ENCODE results near the gene FAM240A. TPM values are rescaled to one million over a fixed set of nuclear protein-coding genes. Genes with fewer than 3 reads are reported as not detected.

FAM240A gene
- total RNA-seq (2021) = not detected in 2 replicates
- Bru-seq, nascent RNA = not detected
- not detected for BruChase-seq, experiment 1, labeled RNA remaining after a 2-hour chase
- BruChase-seq, experiment 2, labeled RNA remaining after a 6-hour chase = not detected
- long read RNA-seq = 0 reads

DNA sequence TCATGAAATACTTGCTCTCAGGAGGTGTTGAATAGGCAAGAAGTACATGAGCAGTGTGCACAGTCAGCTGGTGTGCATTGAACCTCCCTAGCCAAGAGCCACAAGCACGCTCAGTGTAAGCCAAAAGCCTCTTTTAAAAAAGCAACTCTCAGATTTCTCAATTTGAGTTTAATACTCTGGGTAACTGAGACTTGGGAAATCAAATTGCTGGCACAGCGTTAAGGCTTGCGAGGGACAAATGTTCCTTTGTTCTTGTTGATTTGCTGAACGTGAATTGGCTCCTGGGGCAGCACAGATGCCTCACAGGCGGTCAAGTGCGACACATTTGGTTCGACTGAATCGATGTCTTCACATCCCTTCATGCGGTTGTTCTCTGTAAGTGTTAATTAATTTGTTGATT is at the start of gene FAM240A:
TSS of gene FAM240A (plus strand) at position 202 of the 400 bp plus-strand sequence. CDS start at position 361, 159 bp downstream.
- no peak within 1 kb of the TSS for H3K4me2 ChIP-seq
- H3K36me3 ChIP-seq (ENCODE audit: low read depth) = no peaks in the 10 kb centered on the region
- no peak within 1 kb of the TSS for H2AFZ ChIP-seq
- no peaks in the 10 kb centered on the region for H3K9me2 ChIP-seq (ENCODE audit: insufficient read depth)
- no peaks in the 10 kb centered on the region for H3K9me3 ChIP-seq (ENCODE audit: insufficient read depth, low read depth)
- H3K27me3 ChIP-seq (ENCODE audit: insufficient read depth, low read depth) = 0 out of 2 replicates have a peak, but pooled peaks cover 4% of the 10 kb centered on the region
- intact Hi-C loops (cut with micrococcal nuclease; ENCODE audit: unreplicated experiment) = no loop called here
- ChIA-PET POLR2A (ENCODE audit: unreplicated experiment) (no interaction called here), CTCF (no interaction called here)
- no peaks in the 10 kb centered on the region for H3K4me1 ChIP-seq (replicated peaks; ENCODE audit: insufficient read depth)
- H4K20me1 ChIP-seq (ENCODE audit: insufficient read depth) = no peaks in the 10 kb centered on the region
- no peak within 1 kb of the TSS for H3K27ac ChIP-seq
- BruUV-seq (replicated peaks) = no TSS peak
- H3K4me3 ChIP-seq = no peak within 1 kb of the TSS
- TF ChIP-seq, protein P1, sequence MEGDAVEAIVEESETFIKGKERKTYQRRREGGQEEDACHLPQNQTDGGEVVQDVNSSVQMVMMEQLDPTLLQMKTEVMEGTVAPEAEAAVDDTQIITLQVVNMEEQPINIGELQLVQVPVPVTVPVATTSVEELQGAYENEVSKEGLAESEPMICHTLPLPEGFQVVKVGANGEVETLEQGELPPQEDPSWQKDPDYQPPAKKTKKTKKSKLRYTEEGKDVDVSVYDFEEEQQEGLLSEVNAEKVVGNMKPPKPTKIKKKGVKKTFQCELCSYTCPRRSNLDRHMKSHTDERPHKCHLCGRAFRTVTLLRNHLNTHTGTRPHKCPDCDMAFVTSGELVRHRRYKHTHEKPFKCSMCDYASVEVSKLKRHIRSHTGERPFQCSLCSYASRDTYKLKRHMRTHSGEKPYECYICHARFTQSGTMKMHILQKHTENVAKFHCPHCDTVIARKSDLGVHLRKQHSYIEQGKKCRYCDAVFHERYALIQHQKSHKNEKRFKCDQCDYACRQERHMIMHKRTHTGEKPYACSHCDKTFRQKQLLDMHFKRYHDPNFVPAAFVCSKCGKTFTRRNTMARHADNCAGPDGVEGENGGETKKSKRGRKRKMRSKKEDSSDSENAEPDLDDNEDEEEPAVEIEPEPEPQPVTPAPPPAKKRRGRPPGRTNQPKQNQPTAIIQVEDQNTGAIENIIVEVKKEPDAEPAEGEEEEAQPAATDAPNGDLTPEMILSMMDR (conservative IDR thresholded peaks at IDR 0.05) = no peak
- no peak for TF ChIP-seq EZH2 (IDR thresholded peaks at IDR 0.05; ENCODE audit: low read depth)
- no peaks in the 10 kb centered on the region for H3K79me2 ChIP-seq (ENCODE audit: low read depth)
- no peaks in the 10 kb centered on the region for H3F3A ChIP-seq (ENCODE audit: insufficient read depth, low read depth)
- no peak for DNase-seq

DNA sequence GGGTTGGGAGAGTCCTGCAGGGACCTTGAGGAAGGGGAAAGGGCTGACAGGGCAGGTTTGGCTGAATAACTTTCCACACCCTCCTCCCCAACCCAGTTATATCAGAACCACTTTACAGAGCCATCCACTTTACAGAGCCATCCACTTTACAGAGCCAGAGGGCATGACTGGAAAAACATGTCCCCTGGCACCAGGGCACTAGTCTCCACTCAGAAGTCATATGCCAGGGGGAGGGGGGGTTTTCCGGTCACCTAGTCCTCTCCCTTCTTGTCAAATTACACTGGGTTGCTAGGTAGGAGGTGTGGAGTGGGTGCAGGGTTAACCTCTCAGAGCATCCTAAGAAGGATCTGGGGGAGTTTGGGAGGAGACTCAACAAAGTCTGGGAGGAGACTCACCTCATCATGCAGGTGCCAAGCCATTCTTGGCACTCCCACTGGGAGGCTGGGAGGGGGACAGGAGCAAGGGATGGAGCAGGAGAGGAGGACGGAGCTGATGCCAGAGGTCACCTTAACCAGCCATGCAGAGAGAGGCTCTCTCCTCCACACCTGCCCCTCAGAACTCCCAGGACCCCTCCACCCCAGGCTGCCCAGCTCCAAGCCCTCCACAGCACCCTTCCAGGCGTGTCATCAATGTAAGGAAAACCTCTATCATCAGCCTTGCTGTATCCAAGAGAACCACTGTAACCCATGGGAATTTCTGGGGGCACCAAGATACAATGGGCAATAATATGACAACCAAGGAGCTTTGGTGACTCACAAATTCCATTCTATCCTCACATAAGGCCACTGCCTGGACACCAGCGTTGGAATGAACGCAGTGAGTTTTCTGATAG is 47.9 kb upstream of the FAM240A start:
- H3F3A ChIP-seq (ENCODE audit: insufficient read depth, low read depth) = no peaks in the 10 kb centered on the region
- no peak overlapping the region for H2AFZ ChIP-seq
- H3K9me2 ChIP-seq (ENCODE audit: insufficient read depth) = no peaks in the 10 kb centered on the region
- CTCF ChIA-PET = interaction anchor here (0.6 kb wide), 1 partner anchor 538 kb away, joined by 4 read pairs; no protein-coding TSS in a partner anchor
- DNase-seq = no peak
- H4K20me1 ChIP-seq (ENCODE audit: insufficient read depth) = no peaks in the 10 kb centered on the region
- H3K36me3 ChIP-seq (ENCODE audit: low read depth) = no peaks in the 10 kb centered on the region
- H3K4me2 ChIP-seq = no peak overlapping the region
- POLR2A ChIA-PET (ENCODE audit: unreplicated experiment) = no interaction called here
- no TSS peak for BruUV-seq (replicated peaks)
- H3K27me3 ChIP-seq (ENCODE audit: insufficient read depth, low read depth) = peaks cover 7% of the 10 kb centered on the region; the same call in 1 of the 2 replicates
- H3K27ac ChIP-seq = no peak overlapping the region
- H3K79me2 ChIP-seq (ENCODE audit: low read depth) = no peaks in the 10 kb centered on the region
- H3K4me1 ChIP-seq (replicated peaks; ENCODE audit: insufficient read depth) = no peaks in the 10 kb centered on the region
- no peaks in the 10 kb centered on the region for H3K9me3 ChIP-seq (ENCODE audit: insufficient read depth, low read depth)
- intact Hi-C loops (cut with micrococcal nuclease; ENCODE audit: unreplicated experiment) = no loop called here
- no peak overlapping the region for H3K4me3 ChIP-seq
- TF ChIP-seq, protein P1 (conservative IDR thresholded peaks at IDR 0.05) = no peak
- TF ChIP-seq EZH2 (IDR thresholded peaks at IDR 0.05; ENCODE audit: low read depth) = no peak

DNA sequence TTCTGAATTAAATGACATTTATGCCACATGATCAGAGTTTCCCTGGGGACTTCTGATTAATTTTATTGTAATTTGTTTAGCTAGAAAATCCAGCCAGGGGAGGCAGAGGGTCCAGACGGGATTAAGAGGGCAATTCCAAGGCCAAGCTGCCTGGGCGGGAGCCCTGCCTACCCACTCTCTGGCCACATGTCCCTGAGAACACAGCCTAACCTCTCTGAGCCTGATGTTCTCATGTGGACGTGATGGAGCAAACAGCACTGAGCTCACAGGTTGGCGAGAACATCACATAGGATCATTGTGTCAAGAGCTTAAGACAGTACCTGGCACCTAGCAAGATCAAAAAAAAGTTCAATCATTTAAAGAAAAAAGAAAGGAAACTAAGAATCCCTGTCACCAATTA is 47.2 kb upstream of the FAM240A start:
- Histone ChIP-seq H3K9me2 (ENCODE audit: insufficient read depth) (no peaks in the 10 kb centered on the region), H3K9me3 (ENCODE audit: insufficient read depth, low read depth) (no peaks in the 10 kb centered on the region), H3F3A (ENCODE audit: insufficient read depth, low read depth) (no peaks in the 10 kb centered on the region), H3K4me1 (replicated peaks; ENCODE audit: insufficient read depth) (no peaks in the 10 kb centered on the region), H2AFZ (no peak overlapping the region), H3K4me2 (no peak overlapping the region), H3K79me2 (ENCODE audit: low read depth) (no peaks in the 10 kb centered on the region), H3K4me3 (no peak overlapping the region), H3K36me3 (ENCODE audit: low read depth) (no peaks in the 10 kb centered on the region), H4K20me1 (ENCODE audit: insufficient read depth) (no peaks in the 10 kb centered on the region), H3K27me3 (ENCODE audit: insufficient read depth, low read depth) (peaks cover 7% of the 10 kb centered on the region; the same call in 1 of the 2 replicates), H3K27ac (no peak overlapping the region)
- no TSS peak for BruUV-seq (replicated peaks)
- intact Hi-C loops (cut with micrococcal nuclease; ENCODE audit: unreplicated experiment) = no loop called here
- TF ChIP-seq EZH2 (IDR thresholded peaks at IDR 0.05; ENCODE audit: low read depth) = no peak
- TF ChIP-seq, protein P1 (conservative IDR thresholded peaks at IDR 0.05) = no peak
- CTCF ChIA-PET = interaction anchor here (0.6 to 0.8 kb wide), 2 partner anchors 76 to 538 kb away, joined by 3 to 4 read pairs; no protein-coding TSS in a partner anchor
- no peak for DNase-seq
- POLR2A ChIA-PET (ENCODE audit: unreplicated experiment) = no interaction called here
